ENCODE measurements around the gene EPSTI1. TPM values are rescaled to one million over a fixed set of nuclear protein-coding genes. Genes with fewer than 3 reads are reported as not detected.

EPSTI1 gene
- 12.0 and 12.6 TPM in 2 replicates for total RNA-seq

GRCh38 chr13:42991898-42992763, at the start of gene EPSTI1:
EPSTI1 (minus strand) TSS chr13:42992241; CDS start chr13:42992165, 76 bp downstream.

DNA sequence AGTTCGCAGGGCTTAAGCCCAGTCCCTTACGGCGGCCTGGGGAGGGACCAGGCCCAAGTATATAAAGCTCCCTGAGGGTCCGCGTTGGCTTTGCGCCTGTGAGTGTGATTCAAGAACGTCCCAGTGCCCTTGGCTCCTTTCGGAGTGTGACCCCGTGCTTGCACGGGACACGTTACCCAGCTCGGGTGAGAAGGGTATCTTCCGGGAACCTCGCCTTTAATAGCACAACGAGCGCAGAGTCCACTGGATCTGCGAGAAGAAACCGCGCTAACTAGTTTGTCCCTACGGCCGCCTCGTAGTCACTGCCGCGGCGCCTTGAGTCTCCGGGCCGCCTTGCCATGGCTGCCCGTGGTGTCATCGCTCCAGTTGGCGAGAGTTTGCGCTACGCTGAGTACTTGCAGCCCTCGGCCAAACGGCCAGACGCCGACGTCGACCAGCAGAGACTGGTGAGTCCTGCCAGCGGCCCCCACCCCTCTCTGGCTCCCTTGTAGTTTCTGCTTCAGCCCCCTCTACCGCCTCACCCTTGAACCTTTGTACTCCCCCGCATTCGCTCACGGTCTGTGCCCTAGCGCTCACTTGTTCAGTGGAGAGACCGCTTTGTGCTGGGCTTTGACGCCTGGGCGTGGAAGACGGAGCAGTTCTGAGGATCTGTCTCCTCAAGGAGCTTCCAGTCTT, 31.4 kb upstream of the EPSTI1 start, which contains the start of gene DNAJC15:
TSS of gene DNAJC15 (plus strand) at position 298 of the 675 bp plus-strand sequence. CDS start at position 339, 41 bp downstream.

Other genes starting within 250 kb of the EPSTI1 start
- gene FAM216B, start 210.7 kb downstream of the EPSTI1 start, total RNA-seq, result not detected in 2 replicates
- 11.7 and 15.2 TPM in 2 replicates for gene DNAJC15, start 31.3 kb upstream of the EPSTI1 start, total RNA-seq

Data from cardiac ventricle fibroblast (primary cell).